Measurements from ENCODE around the gene ACVRL1.

The ACVRL1 gene

GRCh38 chr12:51867796-51868428, 39.4 kb upstream of the ACVRL1 start:
- Histone ChIP-seq H4K20me1 (ENCODE audit: control insufficient read depth, insufficient read depth, low read depth, low read length) (no peaks in the 10 kb centered on the region), H3K36me3 (ENCODE audit: control insufficient read depth, low read length) (no peaks in the 10 kb centered on the region), H3K4me1 (ENCODE audit: control insufficient read depth, low read length) (no peaks in the 10 kb centered on the region), H3K9me2 (replicated peaks; ENCODE audit: control insufficient read depth, low read length) (no peaks in the 10 kb centered on the region), H3K4me2 (ENCODE audit: low read length) (no peak overlapping the region), H3K79me2 (ENCODE audit: control insufficient read depth, low read length) (no peaks in the 10 kb centered on the region), H3K27ac (ENCODE audit: low read depth, low read length) (no peak overlapping the region), H3F3A (ENCODE audit: control insufficient read depth, insufficient read depth) (no peaks in the 10 kb centered on the region), H3K4me3 (ENCODE audit: low read length) (no peak overlapping the region), H3K27me3 (ENCODE audit: control insufficient read depth, low read length) (peaks cover 15% of the 10 kb centered on the region), H3K9me3 (ENCODE audit: control insufficient read depth, insufficient read depth, low read length) (no peaks in the 10 kb centered on the region)
- TF ChIP-seq CTCF (IDR thresholded peaks at IDR 0.05; ENCODE audit: low read depth, low read length, poor library complexity, severe bottlenecking): no peak
- TF ChIP-seq EZH2phosphoT487 (IDR thresholded peaks at IDR 0.05; ENCODE audit: borderline replicate concordance, low read length): no peak

GRCh38 chr12:51868821-51869495, 38.3 kb upstream of the ACVRL1 start:
- no peak for TF ChIP-seq CTCF (IDR thresholded peaks at IDR 0.05; ENCODE audit: low read depth, low read length, poor library complexity, severe bottlenecking)
- TF ChIP-seq EZH2phosphoT487 (IDR thresholded peaks at IDR 0.05; ENCODE audit: borderline replicate concordance, low read length): no peak
- H4K20me1 ChIP-seq (ENCODE audit: control insufficient read depth, insufficient read depth, low read depth, low read length): no peaks in the 10 kb centered on the region
- peaks cover 8% of the 10 kb centered on the region for H3K27me3 ChIP-seq (ENCODE audit: control insufficient read depth, low read length)
- no peaks in the 10 kb centered on the region for H3K9me3 ChIP-seq (ENCODE audit: control insufficient read depth, insufficient read depth, low read length)
- no peak overlapping the region for H3K4me3 ChIP-seq (ENCODE audit: low read length)
- H3K36me3 ChIP-seq (ENCODE audit: control insufficient read depth, low read length): no peaks in the 10 kb centered on the region
- H3K79me2 ChIP-seq (ENCODE audit: control insufficient read depth, low read length): no peaks in the 10 kb centered on the region
- no peak overlapping the region for H3K27ac ChIP-seq (ENCODE audit: low read depth, low read length)
- H3K4me1 ChIP-seq (ENCODE audit: control insufficient read depth, low read length): no peaks in the 10 kb centered on the region
- no peaks in the 10 kb centered on the region for H3K9me2 ChIP-seq (replicated peaks; ENCODE audit: control insufficient read depth, low read length)
- no peak overlapping the region for H3K4me2 ChIP-seq (ENCODE audit: low read length)
- no peaks in the 10 kb centered on the region for H3F3A ChIP-seq (ENCODE audit: control insufficient read depth, insufficient read depth)

- H3K4me1 ChIP-seq (ENCODE audit: control insufficient read depth, low read length): no peaks in the 10 kb centered on the region
- TF ChIP-seq EZH2phosphoT487 (IDR thresholded peaks at IDR 0.05; ENCODE audit: borderline replicate concordance, low read length): no peak
- TF ChIP-seq CTCF (IDR thresholded peaks at IDR 0.05; ENCODE audit: low read depth, low read length, poor library complexity, severe bottlenecking): no peak
- no peaks in the 10 kb centered on the region for H3K9me2 ChIP-seq (replicated peaks; ENCODE audit: control insufficient read depth, low read length)
- no peaks in the 10 kb centered on the region for H3K36me3 ChIP-seq (ENCODE audit: control insufficient read depth, low read length)
- H4K20me1 ChIP-seq (ENCODE audit: control insufficient read depth, insufficient read depth, low read depth, low read length): no peaks in the 10 kb centered on the region
- H3K9me3 ChIP-seq (ENCODE audit: control insufficient read depth, insufficient read depth, low read length): no peaks in the 10 kb centered on the region
- no peaks in the 10 kb centered on the region for H3F3A ChIP-seq (ENCODE audit: control insufficient read depth, insufficient read depth)
- H3K79me2 ChIP-seq (ENCODE audit: control insufficient read depth, low read length): no peaks in the 10 kb centered on the region
- H3K4me2 ChIP-seq (ENCODE audit: low read length): no peak overlapping the region
- no peak overlapping the region for H3K27ac ChIP-seq (ENCODE audit: low read depth, low read length)
- H3K4me3 ChIP-seq (ENCODE audit: low read length): no peak overlapping the region
- peaks cover 7% of the 10 kb centered on the region for H3K27me3 ChIP-seq (ENCODE audit: control insufficient read depth, low read length)
Measured at GRCh38 chr12:51869496-51869865, 37.8 kb upstream of the ACVRL1 start.
